DOHH2 (cell line): ENCODE results near the gene PLK1.

Experiments used
- EZH2phosphoT487 ChIP-seq: fragments of 200-600 bp; sonication (generic); IDR thresholded peaks from 2 replicates; pipeline ENCODE4 v1.6.1; 2017; ENCODE audit warnings: borderline replicate concordance, mild to moderate bottlenecking, antibody characterized with exemption, low read length, moderate library complexity, mixed read lengths
- TF ChIP-seq, protein P1 (sequence below): fragments of 200-600 bp; sonication (generic); IDR thresholded peaks from one replicate; pipeline ENCODE4 v1.5.1; 2014; ENCODE audit warnings: antibody characterized with exemption, mild to moderate bottlenecking, low read depth, low read length; ENCODE audit not compliant: poor library complexity, severe bottlenecking

DNA sequence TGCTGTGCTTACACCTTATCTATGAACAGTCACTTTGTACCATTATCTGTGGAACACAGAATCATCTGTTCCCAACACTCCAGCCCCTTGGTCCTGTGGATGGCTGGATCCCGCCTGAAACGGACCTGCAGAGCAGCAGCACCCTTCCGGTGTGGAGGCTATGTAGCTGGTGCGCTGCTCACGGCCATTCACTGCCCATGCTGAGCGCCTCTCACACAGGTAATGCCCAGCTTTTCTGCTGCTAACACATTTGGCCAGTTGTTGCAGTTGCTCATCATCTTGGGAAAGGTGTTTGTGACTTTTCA lies 11.4 kb upstream of the PLK1 start:
- TF ChIP-seq, protein P1, sequence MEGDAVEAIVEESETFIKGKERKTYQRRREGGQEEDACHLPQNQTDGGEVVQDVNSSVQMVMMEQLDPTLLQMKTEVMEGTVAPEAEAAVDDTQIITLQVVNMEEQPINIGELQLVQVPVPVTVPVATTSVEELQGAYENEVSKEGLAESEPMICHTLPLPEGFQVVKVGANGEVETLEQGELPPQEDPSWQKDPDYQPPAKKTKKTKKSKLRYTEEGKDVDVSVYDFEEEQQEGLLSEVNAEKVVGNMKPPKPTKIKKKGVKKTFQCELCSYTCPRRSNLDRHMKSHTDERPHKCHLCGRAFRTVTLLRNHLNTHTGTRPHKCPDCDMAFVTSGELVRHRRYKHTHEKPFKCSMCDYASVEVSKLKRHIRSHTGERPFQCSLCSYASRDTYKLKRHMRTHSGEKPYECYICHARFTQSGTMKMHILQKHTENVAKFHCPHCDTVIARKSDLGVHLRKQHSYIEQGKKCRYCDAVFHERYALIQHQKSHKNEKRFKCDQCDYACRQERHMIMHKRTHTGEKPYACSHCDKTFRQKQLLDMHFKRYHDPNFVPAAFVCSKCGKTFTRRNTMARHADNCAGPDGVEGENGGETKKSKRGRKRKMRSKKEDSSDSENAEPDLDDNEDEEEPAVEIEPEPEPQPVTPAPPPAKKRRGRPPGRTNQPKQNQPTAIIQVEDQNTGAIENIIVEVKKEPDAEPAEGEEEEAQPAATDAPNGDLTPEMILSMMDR = no peak
- no peak for TF ChIP-seq EZH2phosphoT487
